ENCODE measurements around the gene NFASC.

Gene NFASC

DNA sequence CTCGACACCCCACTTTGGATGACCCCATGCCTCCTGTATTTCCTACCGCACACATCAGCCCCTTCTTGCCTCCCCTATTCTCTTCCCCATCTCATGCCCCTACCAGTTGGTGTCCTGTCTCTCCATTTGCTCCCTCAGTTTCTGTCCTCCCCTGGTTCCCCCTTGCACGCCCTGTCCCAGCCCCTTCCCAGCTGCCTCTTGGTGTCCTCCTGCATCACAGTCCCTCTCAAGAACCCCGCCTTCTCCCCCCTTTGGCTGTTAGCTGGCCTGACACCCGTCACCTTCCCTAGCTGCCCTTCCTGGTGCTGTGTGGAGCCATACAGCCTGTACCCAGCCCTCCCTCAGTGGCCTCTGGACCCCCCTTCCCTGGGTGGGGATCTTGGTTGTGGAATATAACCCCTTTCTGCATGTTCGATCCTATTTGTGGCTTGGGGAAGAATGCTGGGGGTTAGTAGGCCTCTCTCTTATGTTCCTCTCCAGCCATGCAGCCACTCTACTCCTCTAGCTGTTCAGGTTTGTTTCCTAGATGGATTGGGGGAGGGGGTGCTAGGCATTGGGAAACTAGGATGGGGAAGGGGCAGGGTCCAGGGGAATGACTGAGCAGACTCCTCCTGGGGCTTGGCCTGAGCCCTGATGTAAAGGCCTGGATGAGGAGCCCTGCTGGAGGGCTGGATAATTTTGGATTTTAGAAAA lies 41.4 kb upstream of the NFASC start:
- H3K27me3 ChIP-seq = no peaks in the 10 kb centered on the region
- H3K36me3 ChIP-seq = no peaks in the 10 kb centered on the region
- TF ChIP-seq CTCF (IDR thresholded peaks at IDR 0.05) = no peak
- DNase-seq = no peak
- peak overlapping the region; percentile 52 to 56 for H3K4me3 ChIP-seq
- peak overlapping the region; percentile 23 to 45 for H3K27ac ChIP-seq
- intact Hi-C loops (cut with DNase I; ENCODE audit: low total_unique reads) = no loop called here
- no peaks in the 10 kb centered on the region for H3K9me3 ChIP-seq
- H3K4me1 ChIP-seq = peaks cover 0 to 31% (median 16%) of the 10 kb centered on the region in 4 donors

- Histone ChIP-seq H3K4me3 (no peak overlapping the region), H3K27me3 (no peaks in the 10 kb centered on the region), H3K27ac (no peak overlapping the region), H3K4me1 (peaks cover 0 to 31% (median 16%) of the 10 kb centered on the region in 4 donors), H3K36me3 (no peaks in the 10 kb centered on the region), H3K9me3 (no peaks in the 10 kb centered on the region)
- no peak for TF ChIP-seq CTCF (IDR thresholded peaks at IDR 0.05)
- intact Hi-C loops (cut with DNase I; ENCODE audit: low total_unique reads) = no loop called here
- no peak for DNase-seq
These were observed 39.9 kb upstream of the NFASC start for GRCh38 chr1:204830747-204831146.

GRCh38 chr1:204831186-204831585 lies 39.5 kb upstream of the NFASC start:
- Histone ChIP-seq H3K4me1 (peaks cover 0 to 31% (median 16%) of the 10 kb centered on the region in 4 donors), H3K36me3 (no peaks in the 10 kb centered on the region), H3K27me3 (no peaks in the 10 kb centered on the region), H3K9me3 (no peaks in the 10 kb centered on the region), H3K27ac (no peak overlapping the region), H3K4me3 (no peak overlapping the region)
- intact Hi-C loops (cut with DNase I; ENCODE audit: low total_unique reads) = no loop called here
- TF ChIP-seq CTCF (IDR thresholded peaks at IDR 0.05) = no peak
- DNase-seq = no peak

DNA sequence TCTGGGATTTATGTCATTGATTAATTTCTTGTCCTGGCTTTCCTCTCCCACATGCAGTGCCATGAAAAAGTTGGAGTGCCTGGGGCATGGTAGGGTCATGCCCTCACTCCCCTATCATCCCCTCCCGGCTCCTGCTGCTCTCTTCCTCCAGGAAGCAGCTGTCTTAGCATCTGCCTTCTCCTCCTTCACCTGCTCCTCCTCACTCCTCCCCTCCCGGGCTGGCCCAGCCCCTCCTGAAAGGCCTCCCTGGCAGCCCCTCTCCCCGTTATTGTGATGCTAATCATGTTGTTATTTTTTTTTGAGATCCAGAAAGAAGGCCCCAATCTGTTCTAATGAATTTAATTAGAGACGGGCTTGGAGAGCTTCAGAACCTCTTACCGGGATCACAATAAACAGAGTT lies 36.3 kb upstream of the NFASC start:
- no peak for DNase-seq
- H3K4me1 ChIP-seq = peaks cover 0 to 17% (median 9%) of the 10 kb centered on the region in 4 donors
- intact Hi-C loops (cut with DNase I; ENCODE audit: low total_unique reads) = no loop called here
- H3K27ac ChIP-seq = no peak overlapping the region
- no peaks in the 10 kb centered on the region for H3K27me3 ChIP-seq
- H3K4me3 ChIP-seq = no peak overlapping the region
- no peaks in the 10 kb centered on the region for H3K36me3 ChIP-seq
- no peak for TF ChIP-seq CTCF (IDR thresholded peaks at IDR 0.05)
- H3K9me3 ChIP-seq = no peaks in the 10 kb centered on the region

GRCh38 chr1:204834752-204835151 lies 35.9 kb upstream of the NFASC start:
- Histone ChIP-seq H3K4me3 (no peak overlapping the region), H3K4me1 (peaks cover 0 to 12% (median 6%) of the 10 kb centered on the region in 4 donors), H3K36me3 (no peaks in the 10 kb centered on the region), H3K27ac (no peak overlapping the region), H3K27me3 (no peaks in the 10 kb centered on the region), H3K9me3 (no peaks in the 10 kb centered on the region)
- TF ChIP-seq CTCF (IDR thresholded peaks at IDR 0.05) = no peak
- no peak for DNase-seq
- intact Hi-C loops (cut with DNase I; ENCODE audit: low total_unique reads) = no loop called here
